PC-3 (cell line): ENCODE data around the gene CACTIN. TPM values are rescaled to one million over a fixed set of nuclear protein-coding genes. Genes with fewer than 3 reads are reported as not detected.

Experiments used
- ATAC-seq: fragments of 200-7000 bp; cut with Tn5 transposase; 2 replicates; pipeline ENCODE4 v1.9.1; 2020; ENCODE audit warnings: mild to moderate bottlenecking, moderate library complexity
- BruUV-seq: library from RNA; stranded (reverse); fragments of 400-500 nt; replicated peaks from 2 replicates; lab custom pipeline; 2021; lab: Mats Ljungman, UMichigan
- CTCF ChIA-PET: fragments of 300-600 bp; sonication (Branson Sonifier 250); formaldehyde crosslinking; loops from one replicate; lab custom pipeline; 2022; ENCODE audit warnings: antibody characterized with exemption; lab: Charles Lee
- POLR2A ChIA-PET: fragments of 300-600 bp; sonication (Branson Sonifier 250); formaldehyde crosslinking; loops from one replicate; lab custom pipeline; 2022; ENCODE audit warnings: antibody characterized with exemption; ENCODE audit not compliant: unreplicated experiment; lab: Charles Lee
- DNase-seq: peaks from one replicate; pipeline ENCODE4 v3.0.0-alpha.2; 2015
- H2AFZ ChIP-seq: fragments of 300-600 bp; sonication (generic); 2 replicates; pipeline ENCODE4 v1.6.0; 2016; ENCODE audit warnings: antibody characterized with exemption, low read length
- H3F3A ChIP-seq: fragments of 300-600 bp; sonication (generic); one replicate; pipeline ENCODE4 v1.6.0; 2017; ENCODE audit warnings: antibody characterized with exemption, low read length, control low read depth, mild to moderate bottlenecking; ENCODE audit not compliant: unreplicated experiment
- H3K27ac ChIP-seq: fragments of 300-600 bp; sonication (generic); 2 replicates; pipeline ENCODE4 v1.5.1; 2016; ENCODE audit warnings: mild to moderate bottlenecking, low read length
- H3K27me3 ChIP-seq: fragments of 300-600 bp; sonication (generic); 2 replicates; pipeline ENCODE4 v1.6.1; 2016; ENCODE audit warnings: low read length, mixed read lengths
- H3K36me3 ChIP-seq: fragments of 300-600 bp; sonication (generic); 2 replicates; pipeline ENCODE4 v1.6.1; 2016; ENCODE audit warnings: low read depth, mixed run types, low read length, mixed read lengths
- H3K4me1 ChIP-seq: fragments of 300-600 bp; sonication (generic); 2 replicates; pipeline ENCODE4 v1.5.1; 2016; ENCODE audit warnings: low read length; ENCODE audit not compliant: insufficient read depth
- H3K4me2 ChIP-seq: fragments of 300-600 bp; sonication (generic); 2 replicates; pipeline ENCODE4 v1.6.0; 2016; ENCODE audit warnings: low read length
- H3K4me3 ChIP-seq: fragments of 300-600 bp; sonication (generic); 2 replicates; pipeline ENCODE4 v1.5.1; 2016; ENCODE audit warnings: mild to moderate bottlenecking, low read length, mixed read lengths
- H3K79me2 ChIP-seq: fragments of 300-600 bp; sonication (generic); 2 replicates; pipeline ENCODE4 v1.6.1; 2017; ENCODE audit warnings: low read length, mixed read lengths
- H3K9ac ChIP-seq: fragments of 300-600 bp; sonication (generic); 2 replicates; pipeline ENCODE4 v1.6.0; 2016; ENCODE audit warnings: mild to moderate bottlenecking, low read length
- H3K9me2 ChIP-seq: fragments of 300-600 bp; sonication (generic); replicated peaks from 2 replicates; pipeline ENCODE4 v1.6.1; 2016; ENCODE audit warnings: mixed run types, low read length, mixed read lengths
- H3K9me3 ChIP-seq: fragments of 300-600 bp; sonication (generic); 2 replicates; pipeline ENCODE4 v1.6.1; 2016; ENCODE audit warnings: low read length, mixed read lengths
- H4K20me1 ChIP-seq: fragments of 300-600 bp; sonication (generic); 2 replicates; pipeline ENCODE4 v1.6.1; 2016; ENCODE audit warnings: low read length, mixed read lengths
- EZH2 ChIP-seq: fragments of 300-600 bp; sonication (generic); IDR thresholded peaks from one replicate; pipeline ENCODE4 v1.6.1; 2017; ENCODE audit warnings: antibody characterized with exemption, mild to moderate bottlenecking, low read length; ENCODE audit not compliant: unreplicated experiment
- EZH2phosphoT487 ChIP-seq: fragments of 300-600 bp; sonication (generic); IDR thresholded peaks from 2 replicates; pipeline ENCODE4 v1.6.1; 2018; ENCODE audit warnings: mild to moderate bottlenecking, antibody characterized with exemption, low read length, borderline replicate concordance
- intact Hi-C: fragments of 100-400 bp; cut with micrococcal nuclease; formaldehyde crosslinking; loops from 2 replicates; pipeline ENCODE4 v1.9.0; 2023
- total RNA-seq: library from RNA; depleted of rRNA; stranded (reverse); fragments of >200 nt; gene quantifications from 2 replicates; pipeline ENCODE4 v1.2.3, GENCODE V29; 2014
- TF ChIP-seq, protein P1 (sequence below): fragments of 300-600 bp; sonication (generic); conservative IDR thresholded peaks from 2 replicates; pipeline ENCODE4 v1.5.1; 2017; ENCODE audit warnings: antibody characterized with exemption, low read depth, mild to moderate bottlenecking, low read length

The CACTIN gene
- total RNA-seq, 1 experiment from 2014 or later = 47.8 TPM

DNA sequence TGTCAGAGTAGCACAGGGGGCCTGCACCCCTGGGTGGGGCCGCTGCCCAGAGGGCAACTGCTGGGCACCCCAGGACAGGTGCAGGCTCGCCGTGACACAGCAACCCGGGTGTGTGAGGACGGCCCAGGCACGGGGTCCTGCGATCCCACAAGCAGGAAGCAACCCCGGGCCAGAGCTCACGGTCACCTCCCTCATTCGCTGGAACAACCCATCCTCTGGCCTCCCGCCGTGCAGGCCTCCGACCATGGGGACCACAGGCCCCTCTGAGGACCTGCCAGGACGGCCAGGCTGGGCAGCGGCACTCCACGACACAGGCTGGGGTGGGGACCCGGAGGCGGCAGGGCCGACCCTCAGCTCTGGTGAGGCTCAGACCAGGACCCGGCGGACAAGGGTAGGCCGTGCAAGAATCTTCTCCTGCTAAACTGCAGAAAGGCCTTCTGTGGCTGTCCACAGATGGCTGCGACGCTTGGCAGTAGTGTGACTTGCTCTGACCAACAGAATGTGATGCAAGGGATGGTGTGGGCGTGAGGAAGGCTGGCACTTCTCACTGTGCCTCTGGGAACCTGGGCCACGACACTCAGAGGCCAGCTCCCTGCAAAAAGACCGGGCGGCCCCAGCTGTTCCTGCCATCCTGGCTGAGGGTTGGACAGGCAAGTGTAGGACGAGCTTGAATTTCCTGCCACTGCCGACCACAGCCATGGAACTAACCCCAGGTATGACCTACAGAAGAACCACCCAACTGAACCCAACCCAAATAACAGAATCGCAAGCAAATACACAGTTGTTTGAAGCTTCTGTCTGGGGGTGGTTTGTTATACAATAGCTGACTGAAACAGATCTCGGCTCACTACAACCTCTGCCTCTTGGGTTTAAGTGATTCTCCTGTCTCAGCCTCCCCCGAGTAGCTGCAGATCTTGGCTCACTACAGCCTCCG lies 47.2 kb upstream of the CACTIN start:
- TF ChIP-seq EZH2phosphoT487 = no peak
- TF ChIP-seq EZH2 = no peak
- TF ChIP-seq, protein P1, sequence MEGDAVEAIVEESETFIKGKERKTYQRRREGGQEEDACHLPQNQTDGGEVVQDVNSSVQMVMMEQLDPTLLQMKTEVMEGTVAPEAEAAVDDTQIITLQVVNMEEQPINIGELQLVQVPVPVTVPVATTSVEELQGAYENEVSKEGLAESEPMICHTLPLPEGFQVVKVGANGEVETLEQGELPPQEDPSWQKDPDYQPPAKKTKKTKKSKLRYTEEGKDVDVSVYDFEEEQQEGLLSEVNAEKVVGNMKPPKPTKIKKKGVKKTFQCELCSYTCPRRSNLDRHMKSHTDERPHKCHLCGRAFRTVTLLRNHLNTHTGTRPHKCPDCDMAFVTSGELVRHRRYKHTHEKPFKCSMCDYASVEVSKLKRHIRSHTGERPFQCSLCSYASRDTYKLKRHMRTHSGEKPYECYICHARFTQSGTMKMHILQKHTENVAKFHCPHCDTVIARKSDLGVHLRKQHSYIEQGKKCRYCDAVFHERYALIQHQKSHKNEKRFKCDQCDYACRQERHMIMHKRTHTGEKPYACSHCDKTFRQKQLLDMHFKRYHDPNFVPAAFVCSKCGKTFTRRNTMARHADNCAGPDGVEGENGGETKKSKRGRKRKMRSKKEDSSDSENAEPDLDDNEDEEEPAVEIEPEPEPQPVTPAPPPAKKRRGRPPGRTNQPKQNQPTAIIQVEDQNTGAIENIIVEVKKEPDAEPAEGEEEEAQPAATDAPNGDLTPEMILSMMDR = no peak
- no peaks in the 10 kb centered on the region for H3K9me3 ChIP-seq
- no peak overlapping the region for H3K27ac ChIP-seq
- H3K4me2 ChIP-seq = no peak overlapping the region
- no peak overlapping the region for H3K4me3 ChIP-seq
- no peaks in the 10 kb centered on the region for H3K9me2 ChIP-seq
- H3K9ac ChIP-seq = no peak overlapping the region
- no TSS peak for BruUV-seq
- no peak for ATAC-seq
- no peak for DNase-seq
- no peaks in the 10 kb centered on the region for H4K20me1 ChIP-seq
- H3K79me2 ChIP-seq = no peaks in the 10 kb centered on the region
- no peaks in the 10 kb centered on the region for H3F3A ChIP-seq
- H3K27me3 ChIP-seq = no peaks in the 10 kb centered on the region
- H3K4me1 ChIP-seq = no peaks in the 10 kb centered on the region
- no peak overlapping the region for H2AFZ ChIP-seq
- ChIA-PET CTCF (no interaction called here), POLR2A (no interaction called here)
- no peaks in the 10 kb centered on the region for H3K36me3 ChIP-seq
- intact Hi-C loops = no loop called here

DNA sequence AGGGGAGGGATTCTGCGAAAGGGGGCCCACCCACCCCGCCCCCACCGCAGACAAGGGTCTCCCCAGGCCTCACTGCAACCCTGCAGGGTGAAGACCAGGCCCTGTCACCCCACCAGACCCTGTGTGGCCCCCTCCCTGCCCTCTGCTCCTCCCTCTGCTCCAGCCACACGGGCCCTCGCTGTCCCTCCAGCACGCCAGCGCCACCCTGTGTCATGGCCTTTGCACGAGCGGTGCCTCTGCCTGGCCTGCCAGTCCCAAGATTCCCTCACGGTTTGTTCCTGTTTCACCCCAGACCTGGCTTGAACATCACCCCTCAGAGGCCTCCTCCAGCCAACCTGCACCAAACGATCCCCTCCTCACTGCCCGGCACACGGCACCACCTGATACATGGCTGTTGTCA lies 46.4 kb upstream of the CACTIN start:
- TF ChIP-seq EZH2phosphoT487 (no peak), EZH2 (no peak)
- TF ChIP-seq, protein P1 = no peak
- CTCF ChIA-PET = no interaction called here
- Histone ChIP-seq H3K27ac (no peak overlapping the region), H3K4me2 (no peak overlapping the region), H3F3A (no peaks in the 10 kb centered on the region), H2AFZ (no peak overlapping the region), H3K9me3 (no peaks in the 10 kb centered on the region), H4K20me1 (no peaks in the 10 kb centered on the region), H3K4me1 (no peaks in the 10 kb centered on the region), H3K27me3 (no peaks in the 10 kb centered on the region), H3K4me3 (no peak overlapping the region), H3K9me2 (no peaks in the 10 kb centered on the region), H3K79me2 (no peaks in the 10 kb centered on the region), H3K36me3 (no peaks in the 10 kb centered on the region), H3K9ac (no peak overlapping the region)
- intact Hi-C loops = no loop called here
- BruUV-seq = no TSS peak
- POLR2A ChIA-PET = no interaction called here
- DNase-seq = no peak
- no peak for ATAC-seq

GRCh38 chr19:3672575-3672948 lies 46.0 kb upstream of the CACTIN start:
- no peak overlapping the region for H3K4me3 ChIP-seq
- ATAC-seq = no peak
- H3K9me2 ChIP-seq = no peaks in the 10 kb centered on the region
- H3K9me3 ChIP-seq = no peaks in the 10 kb centered on the region
- TF ChIP-seq, protein P1 = no peak
- TF ChIP-seq EZH2phosphoT487 (no peak), EZH2 (no peak)
- intact Hi-C loops = no loop called here
- no peak overlapping the region for H2AFZ ChIP-seq
- H3K9ac ChIP-seq = no peak overlapping the region
- ChIA-PET POLR2A (no interaction called here), CTCF (no interaction called here)
- no peaks in the 10 kb centered on the region for H4K20me1 ChIP-seq
- no peaks in the 10 kb centered on the region for H3K4me1 ChIP-seq
- no peaks in the 10 kb centered on the region for H3F3A ChIP-seq
- H3K79me2 ChIP-seq = no peaks in the 10 kb centered on the region
- DNase-seq = no peak
- H3K4me2 ChIP-seq = no peak overlapping the region
- H3K27me3 ChIP-seq = no peaks in the 10 kb centered on the region
- no peak overlapping the region for H3K27ac ChIP-seq
- no TSS peak for BruUV-seq
- H3K36me3 ChIP-seq = no peaks in the 10 kb centered on the region
